ENCODE data around the gene SSC5D. TPM values are rescaled to one million over a fixed set of nuclear protein-coding genes. Genes with fewer than 3 reads are reported as not detected.
A peak's percentile ranks its signal among the peaks of the same experiment; 100 is the strongest.

Gene SSC5D
- total RNA-seq, 1 donor from 2014 or later, result 13.5 TPM

DNA sequence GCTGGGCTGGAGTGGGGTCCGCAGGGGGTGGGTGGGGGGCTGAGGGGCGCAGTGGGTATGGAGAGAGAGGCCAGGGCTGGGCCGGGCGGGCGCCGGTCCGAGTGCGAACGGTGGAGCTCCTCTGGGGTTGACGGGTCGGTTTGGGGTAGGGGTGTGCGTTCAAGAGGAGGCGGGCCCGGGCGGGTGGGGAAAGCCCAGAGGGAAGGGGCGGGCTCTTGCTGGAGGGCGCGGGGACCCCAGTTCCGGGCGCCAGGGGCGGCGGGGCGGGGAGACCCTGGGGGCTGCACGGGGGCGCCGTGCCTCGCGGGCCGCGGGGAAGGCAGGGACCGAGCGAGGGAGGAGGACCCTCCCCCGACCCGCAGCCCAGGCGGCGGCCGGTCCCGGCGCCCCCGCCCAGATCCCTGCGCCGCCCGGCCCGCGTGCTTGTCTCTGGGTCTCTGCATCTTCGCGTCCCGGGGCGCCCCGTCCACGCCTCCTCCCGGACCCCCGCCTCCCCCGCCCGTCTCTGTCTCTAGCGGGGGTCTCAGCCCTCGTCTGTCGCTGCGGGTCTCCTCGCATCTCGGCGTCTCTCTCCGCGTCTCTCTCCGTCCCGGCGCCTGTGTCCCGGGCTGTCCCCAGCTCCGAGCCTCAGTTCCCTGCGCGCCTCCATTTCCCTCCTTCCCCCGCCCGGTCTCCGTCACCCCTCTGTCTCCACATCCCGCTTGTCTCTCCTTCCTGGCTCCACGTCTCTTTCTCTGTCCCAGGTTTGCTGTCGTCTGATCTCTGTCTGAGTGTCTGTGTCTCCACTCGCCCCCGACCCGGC lies 36.9 kb upstream of the SSC5D start:
- intact Hi-C loops (cut with DNase I), result no loop called here
- H3K4me1 ChIP-seq, result peaks cover 28% of the 10 kb centered on the region
- peaks cover 17% of the 10 kb centered on the region for H3K27me3 ChIP-seq
- no peak for TF ChIP-seq POLR2A (IDR thresholded peaks at IDR 0.05)
- TF ChIP-seq, protein P1, sequence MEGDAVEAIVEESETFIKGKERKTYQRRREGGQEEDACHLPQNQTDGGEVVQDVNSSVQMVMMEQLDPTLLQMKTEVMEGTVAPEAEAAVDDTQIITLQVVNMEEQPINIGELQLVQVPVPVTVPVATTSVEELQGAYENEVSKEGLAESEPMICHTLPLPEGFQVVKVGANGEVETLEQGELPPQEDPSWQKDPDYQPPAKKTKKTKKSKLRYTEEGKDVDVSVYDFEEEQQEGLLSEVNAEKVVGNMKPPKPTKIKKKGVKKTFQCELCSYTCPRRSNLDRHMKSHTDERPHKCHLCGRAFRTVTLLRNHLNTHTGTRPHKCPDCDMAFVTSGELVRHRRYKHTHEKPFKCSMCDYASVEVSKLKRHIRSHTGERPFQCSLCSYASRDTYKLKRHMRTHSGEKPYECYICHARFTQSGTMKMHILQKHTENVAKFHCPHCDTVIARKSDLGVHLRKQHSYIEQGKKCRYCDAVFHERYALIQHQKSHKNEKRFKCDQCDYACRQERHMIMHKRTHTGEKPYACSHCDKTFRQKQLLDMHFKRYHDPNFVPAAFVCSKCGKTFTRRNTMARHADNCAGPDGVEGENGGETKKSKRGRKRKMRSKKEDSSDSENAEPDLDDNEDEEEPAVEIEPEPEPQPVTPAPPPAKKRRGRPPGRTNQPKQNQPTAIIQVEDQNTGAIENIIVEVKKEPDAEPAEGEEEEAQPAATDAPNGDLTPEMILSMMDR (IDR thresholded peaks at IDR 0.05), result no peak
- TF ChIP-seq POLR2AphosphoS5 (IDR thresholded peaks at IDR 0.05; ENCODE audit: insufficient read depth in 1 of 2, low read depth in 1 of 2), result no peak
- peak overlapping the region in 1 of 2 donors; percentile 29 for H3K4me3 ChIP-seq
- H3K36me3 ChIP-seq, result peaks cover 0 to 5% of the 10 kb centered on the region in 2 donors
- H3K9me3 ChIP-seq, result no peaks in the 10 kb centered on the region
- no peak overlapping the region for H3K27ac ChIP-seq
- no peak for DNase-seq (ENCODE audit: extremely low spot score in 2 of 2)

DNA sequence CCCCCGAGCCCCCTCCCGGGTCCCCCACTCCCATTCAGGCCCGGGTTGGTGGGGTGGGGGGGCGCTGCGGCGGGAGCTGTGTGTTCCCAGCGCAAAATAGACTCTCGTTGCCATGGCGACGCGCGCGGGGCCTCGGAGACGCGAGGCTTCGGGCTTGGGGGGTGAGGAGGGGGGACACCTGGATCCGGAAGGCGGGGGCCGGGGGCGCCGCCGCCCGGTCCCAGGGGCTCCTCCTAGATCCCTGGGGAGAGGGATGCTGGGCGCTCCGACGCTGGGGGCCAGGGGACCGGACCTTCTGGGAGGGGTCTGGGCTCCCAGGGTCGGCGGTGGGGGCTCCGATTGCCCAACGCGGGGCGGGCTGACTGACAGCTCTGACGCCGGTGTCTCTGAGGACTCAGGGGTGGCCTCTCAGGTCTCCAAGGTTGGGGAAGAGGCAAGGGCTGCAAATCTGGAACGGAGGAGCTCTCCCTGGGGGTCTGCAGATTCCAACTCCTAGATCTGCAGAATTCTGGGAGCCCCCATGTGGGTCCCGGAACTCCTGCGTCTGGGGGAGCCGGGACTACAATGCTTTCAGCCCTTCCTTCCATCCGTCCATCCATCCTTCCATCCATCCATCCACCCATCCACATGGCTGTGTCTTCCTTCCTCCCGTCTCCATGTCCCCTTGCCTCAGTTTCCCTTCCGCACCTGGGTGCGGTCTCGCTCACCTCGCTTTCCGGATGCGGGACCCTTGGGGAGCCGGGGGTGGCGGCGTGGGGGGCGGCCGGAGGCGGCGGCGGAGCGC lies 36.1 kb upstream of the SSC5D start:
- peaks cover 0 to 5% of the 10 kb centered on the region in 2 donors for H3K36me3 ChIP-seq
- peaks cover 28% of the 10 kb centered on the region for H3K4me1 ChIP-seq
- H3K4me3 ChIP-seq, result peak overlapping the region in 1 of 2 donors; percentile 29
- DNase-seq (ENCODE audit: extremely low spot score in 2 of 2), result no peak
- peaks cover 17% of the 10 kb centered on the region for H3K27me3 ChIP-seq
- no peak overlapping the region for H3K27ac ChIP-seq
- no peaks in the 10 kb centered on the region for H3K9me3 ChIP-seq
- intact Hi-C loops (cut with DNase I), result no loop called here
- TF ChIP-seq POLR2A (IDR thresholded peaks at IDR 0.05) (no peak), POLR2AphosphoS5 (IDR thresholded peaks at IDR 0.05; ENCODE audit: insufficient read depth in 1 of 2, low read depth in 1 of 2) (no peak)

DNA sequence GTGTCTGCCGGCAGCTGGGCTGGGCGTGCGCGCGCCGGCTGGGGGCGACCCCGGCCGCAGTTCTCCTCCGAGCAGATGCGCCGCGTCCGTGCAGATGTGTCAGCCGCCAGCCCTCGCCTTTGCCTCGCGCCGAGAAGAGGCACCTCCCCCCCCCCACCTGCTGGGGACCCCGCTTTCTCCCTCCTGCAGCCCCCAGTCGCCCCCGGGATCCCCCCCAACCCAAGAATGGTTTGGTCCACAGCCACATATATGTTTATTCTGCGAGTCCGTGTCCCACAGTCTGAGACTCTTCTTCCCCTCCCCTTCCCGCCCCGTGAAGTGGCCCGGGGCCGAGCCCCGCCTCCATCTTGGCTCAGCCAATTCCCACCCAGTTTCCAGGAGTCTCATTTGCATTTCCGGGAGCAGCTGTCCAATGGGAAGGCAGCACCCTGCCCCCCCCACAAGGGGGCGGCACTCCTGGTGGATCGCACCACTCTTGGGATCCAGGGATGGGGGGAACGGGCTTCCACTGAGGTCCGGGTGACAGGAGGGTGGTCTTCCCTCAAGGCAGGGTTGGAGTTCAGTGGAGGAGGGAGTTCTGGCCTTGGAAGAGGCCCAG lies 35.4 kb upstream of the SSC5D start:
- H3K4me1 ChIP-seq, result peaks cover 22% of the 10 kb centered on the region
- peak overlapping the region in 1 of 2 donors; percentile 14 for H3K4me3 ChIP-seq
- TF ChIP-seq POLR2A (IDR thresholded peaks at IDR 0.05), result no peak
- TF ChIP-seq POLR2AphosphoS5 (IDR thresholded peaks at IDR 0.05; ENCODE audit: insufficient read depth in 1 of 2, low read depth in 1 of 2), result no peak
- H3K36me3 ChIP-seq, result peaks cover 0 to 5% of the 10 kb centered on the region in 2 donors
- DNase-seq (ENCODE audit: extremely low spot score in 2 of 2), result no peak
- peaks cover 17% of the 10 kb centered on the region for H3K27me3 ChIP-seq
- no peaks in the 10 kb centered on the region for H3K9me3 ChIP-seq
- intact Hi-C loops (cut with DNase I), result no loop called here
- no peak overlapping the region for H3K27ac ChIP-seq

DNA sequence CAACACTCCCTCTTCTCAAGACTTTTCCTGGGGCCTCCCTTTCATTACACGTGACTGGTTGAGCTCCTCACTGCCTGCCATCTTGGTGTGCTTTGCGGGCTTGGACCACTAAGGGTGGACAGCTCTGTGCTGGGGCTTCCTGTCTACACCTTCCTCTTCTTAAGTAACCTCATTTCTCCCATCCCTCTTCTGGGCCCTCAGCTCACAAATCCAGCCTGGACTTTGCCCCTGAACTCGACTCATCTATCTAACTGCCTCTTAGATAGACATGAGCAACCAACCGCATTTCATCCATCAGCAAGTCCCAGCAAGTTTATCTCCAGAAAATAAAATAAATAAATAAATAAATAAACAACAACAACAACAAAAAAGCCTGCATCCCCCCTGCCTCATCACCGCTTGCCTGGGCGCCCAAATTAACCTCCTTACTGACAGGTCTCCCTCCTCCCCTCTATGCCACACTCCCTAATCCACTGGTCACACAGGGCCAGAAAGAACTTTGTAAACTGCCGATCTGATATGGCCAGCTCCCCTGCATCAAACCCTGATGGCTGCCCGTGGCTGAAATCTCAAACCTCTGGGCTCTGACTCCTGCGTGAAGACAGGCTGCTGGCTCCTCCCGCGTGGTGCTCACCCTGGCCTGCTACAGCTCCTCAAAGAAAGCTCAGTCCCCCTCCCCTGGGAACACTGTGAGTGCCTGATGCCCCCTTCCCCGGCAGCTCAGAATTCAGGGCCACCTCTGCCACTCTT lies 34.5 kb upstream of the SSC5D start:
- peaks cover 17% of the 10 kb centered on the region for H3K27me3 ChIP-seq
- peaks cover 0 to 5% of the 10 kb centered on the region in 2 donors for H3K36me3 ChIP-seq
- no peaks in the 10 kb centered on the region for H3K9me3 ChIP-seq
- DNase-seq (ENCODE audit: extremely low spot score in 2 of 2), result no peak
- H3K4me1 ChIP-seq, result peaks cover 20% of the 10 kb centered on the region
- TF ChIP-seq POLR2AphosphoS5 (IDR thresholded peaks at IDR 0.05; ENCODE audit: insufficient read depth in 1 of 2, low read depth in 1 of 2) (no peak), POLR2A (IDR thresholded peaks at IDR 0.05) (no peak)
- TF ChIP-seq, protein P1 (IDR thresholded peaks at IDR 0.05), result no peak
- H3K4me3 ChIP-seq, result no peak overlapping the region
- H3K27ac ChIP-seq, result no peak overlapping the region
- intact Hi-C loops (cut with DNase I), result no loop called here

DNA sequence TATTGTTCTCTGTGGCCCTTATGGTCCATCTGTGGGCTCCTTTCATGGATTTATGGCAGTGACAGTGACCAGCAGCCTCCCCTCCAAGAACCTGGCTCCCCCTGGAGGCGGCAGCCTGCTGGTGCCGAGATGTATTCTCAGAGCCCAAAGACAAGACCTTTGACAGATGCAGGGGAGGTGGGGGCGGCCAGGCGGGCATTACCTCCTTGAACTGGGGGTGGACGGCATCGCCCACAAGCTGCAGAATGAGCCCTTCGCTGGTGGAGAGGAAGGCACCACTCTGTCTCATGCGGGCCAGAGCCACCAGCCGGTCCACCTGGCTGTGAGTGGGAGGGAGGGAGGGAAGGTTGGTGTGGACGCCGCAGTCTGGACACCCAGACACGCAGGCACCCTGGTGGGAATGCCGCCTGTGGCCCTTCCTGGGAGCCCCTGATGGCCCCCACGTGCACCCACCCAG lies 33.4 kb upstream of the SSC5D start:
- H3K36me3 ChIP-seq, result peaks cover 0 to 5% of the 10 kb centered on the region in 2 donors
- no peak for DNase-seq (ENCODE audit: extremely low spot score in 2 of 2)
- H3K4me1 ChIP-seq, result peaks cover 27% of the 10 kb centered on the region
- intact Hi-C loops (cut with DNase I), result no loop called here
- TF ChIP-seq POLR2A (IDR thresholded peaks at IDR 0.05) (no peak), POLR2AphosphoS5 (IDR thresholded peaks at IDR 0.05; ENCODE audit: insufficient read depth in 1 of 2, low read depth in 1 of 2) (no peak)
- TF ChIP-seq, protein P1 (IDR thresholded peaks at IDR 0.05), result no peak
- H3K27ac ChIP-seq, result no peak overlapping the region
- H3K9me3 ChIP-seq, result no peaks in the 10 kb centered on the region
- H3K27me3 ChIP-seq, result peaks cover 17% of the 10 kb centered on the region
- no peak overlapping the region for H3K4me3 ChIP-seq

All from vagina (tissue), 2 donors.